Uterus (tissue), 4 donors: ENCODE measurements around the gene TMEM92. TPM values are rescaled to one million over a fixed set of nuclear protein-coding genes. Genes with fewer than 3 reads are reported as not detected.
A peak's percentile ranks its signal among the peaks of the same experiment; 100 is the strongest.

ENCODE experiments used
- DNase-seq, 2 donors: peaks; one replicate each; pipeline ENCODE4 v3.0.0-alpha.2; 2019 to 2020
- H3K27ac ChIP-seq, 2 donors: fragments of 200-600 bp; sonication (generic); 1 replicate in 1 of 2; 2 replicates in 1 of 2; pipeline ENCODE4 v1.5.1; 2016 to 2018
- H3K27me3 ChIP-seq, 2 donors: fragments of 200-600 bp; sonication (generic); one replicate each; pipeline ENCODE4 v1.5.1; 2018 to 2019; ENCODE audit warnings: control low read depth in 1 of 2
- H3K36me3 ChIP-seq, 2 donors: fragments of 200-600 bp; sonication (generic); one replicate each; pipeline ENCODE4 v1.5.1; 2019; ENCODE audit warnings: control low read depth in 1 of 2
- H3K4me1 ChIP-seq, 2 donors: fragments of 200-600 bp; sonication (generic); one replicate each; pipeline ENCODE4 v1.5.1; 2018 to 2019; ENCODE audit warnings: control low read depth in 1 of 2
- H3K4me3 ChIP-seq, 2 donors: fragments of 200-600 bp; sonication (generic); 1 replicate in 1 of 2; 2 replicates in 1 of 2; pipeline ENCODE4 v1.5.1; 2018 to 2019; ENCODE audit warnings: mild to moderate bottlenecking in 1 of 2
- H3K9me3 ChIP-seq, 2 donors: fragments of 200-600 bp; sonication (generic); one replicate each; pipeline ENCODE4 v1.5.1; 2019; ENCODE audit warnings: control low read depth in 1 of 2
- CTCF ChIP-seq, 4 experiments: fragments of 200-600 bp in 2 of 4; fragments of 450-650 bp in 2 of 4; sonication (generic) in 2 of 4; IDR thresholded peaks; one replicate each; pipeline ENCODE4 v1.5.1; 2016 to 2019; ENCODE audit warnings: antibody characterized with exemption in 4 of 4, mild to moderate bottlenecking in 2 of 4, moderate library complexity in 1 of 4
- POLR2A ChIP-seq, 2 donors: fragments of 450-650 bp; IDR thresholded peaks; one replicate each; pipeline ENCODE4 v1.6.1; 2016; ENCODE audit warnings: antibody characterized with exemption in 2 of 2, mild to moderate bottlenecking in 1 of 2, moderate library complexity in 1 of 2
- intact Hi-C: fragments of 100-400 bp; cut with DNase I; formaldehyde crosslinking; loops from one replicate; pipeline ENCODE4 v1.15.1; 2023; ENCODE audit warnings: low total_unique reads
- total RNA-seq, 4 donors: library from RNA; depleted of rRNA in 3 of 4; stranded (reverse); fragments of >200 nt in 3 of 4; gene quantifications; one replicate each; pipeline versions ENCODE4 v1.1.0 to v1.2.4, GENCODE V29; 2014 to 2023
- donor health status: DM: yes; HTN: yes; CAD: no.

The TMEM92 gene
- total RNA-seq, 4 donors from 2014 or later: 0.07 to 0.91 TPM; not detected in 2

- Histone ChIP-seq H3K27me3 (no peaks in the 10 kb centered on the region), H3K4me3 (no peak overlapping the region), H3K9me3 (no peaks in the 10 kb centered on the region), H3K36me3 (no peaks in the 10 kb centered on the region), H3K27ac (no peak overlapping the region), H3K4me1 (no peaks in the 10 kb centered on the region)
- intact Hi-C loops: no loop called here
- no peak for TF ChIP-seq CTCF (IDR thresholded peaks at IDR 0.05)
- DNase-seq: no peak
Measured at GRCh38 chr17:50280068-50280467, 5.8 kb downstream of the TMEM92 start.

- TF ChIP-seq POLR2A (IDR thresholded peaks at IDR 0.05) (no peak), CTCF (IDR thresholded peaks at IDR 0.05) (no peak)
- DNase-seq: no peak
- Histone ChIP-seq H3K36me3 (no peaks in the 10 kb centered on the region), H3K27me3 (no peaks in the 10 kb centered on the region), H3K9me3 (no peaks in the 10 kb centered on the region), H3K4me1 (no peaks in the 10 kb centered on the region), H3K4me3 (no peak overlapping the region), H3K27ac (no peak overlapping the region)
- intact Hi-C loops: no loop called here
Measured at GRCh38 chr17:50280801-50281441, 6.7 kb downstream of the TMEM92 start.

GRCh38 chr17:50281739-50282401, 7.6 kb downstream of the TMEM92 start:
- Histone ChIP-seq H3K9me3 (no peaks in the 10 kb centered on the region), H3K4me1 (no peaks in the 10 kb centered on the region), H3K4me3 (no peak overlapping the region), H3K27me3 (no peaks in the 10 kb centered on the region), H3K36me3 (no peaks in the 10 kb centered on the region), H3K27ac (no peak overlapping the region)
- TF ChIP-seq POLR2A (IDR thresholded peaks at IDR 0.05) (no peak), CTCF (IDR thresholded peaks at IDR 0.05) (no peak)
- intact Hi-C loops: no loop called here
- no peak for DNase-seq

- TF ChIP-seq POLR2A (IDR thresholded peaks at IDR 0.05): no peak
- no peak for TF ChIP-seq CTCF (IDR thresholded peaks at IDR 0.05)
- H3K36me3 ChIP-seq: no peaks in the 10 kb centered on the region
- H3K27me3 ChIP-seq: no peaks in the 10 kb centered on the region
- no peak overlapping the region for H3K27ac ChIP-seq
- H3K4me1 ChIP-seq: no peaks in the 10 kb centered on the region
- H3K4me3 ChIP-seq: no peak overlapping the region
- no peaks in the 10 kb centered on the region for H3K9me3 ChIP-seq
- intact Hi-C loops: no loop called here
- DNase-seq: no peak
Measured at GRCh38 chr17:50283246-50283645, 9.0 kb downstream of the TMEM92 start.

GRCh38 chr17:50283714-50284113, 9.4 kb downstream of the TMEM92 start:
- Histone ChIP-seq H3K4me3 (no peak overlapping the region), H3K36me3 (no peaks in the 10 kb centered on the region), H3K27ac (peak overlapping the region; percentile 15 to 34), H3K27me3 (no peaks in the 10 kb centered on the region), H3K9me3 (no peaks in the 10 kb centered on the region), H3K4me1 (no peaks in the 10 kb centered on the region)
- DNase-seq: no peak
- intact Hi-C loops: no loop called here
- no peak for TF ChIP-seq POLR2A (IDR thresholded peaks at IDR 0.05)
- TF ChIP-seq CTCF (IDR thresholded peaks at IDR 0.05): no peak
